ENCODE data around the gene PPARG. TPM values are rescaled to one million over a fixed set of nuclear protein-coding genes. Genes with fewer than 3 reads are reported as not detected.
"Not testable (repeated sequence)": the region's sequence is repeated elsewhere in the genome, so short reads cannot be mapped to it uniquely, and the experiment has no call there.

PPARG gene
- total RNA-seq, 1 donor from 2014 or later: 37.8 TPM

GRCh38 chr3:12446298-12446697 lies 157.4 kb downstream of the PPARG start:
- ATAC-seq: no peak
- DNase-seq (ENCODE audit: low spot score): no peak
- intact Hi-C loops (cut with DNase I): no loop called here

DNA sequence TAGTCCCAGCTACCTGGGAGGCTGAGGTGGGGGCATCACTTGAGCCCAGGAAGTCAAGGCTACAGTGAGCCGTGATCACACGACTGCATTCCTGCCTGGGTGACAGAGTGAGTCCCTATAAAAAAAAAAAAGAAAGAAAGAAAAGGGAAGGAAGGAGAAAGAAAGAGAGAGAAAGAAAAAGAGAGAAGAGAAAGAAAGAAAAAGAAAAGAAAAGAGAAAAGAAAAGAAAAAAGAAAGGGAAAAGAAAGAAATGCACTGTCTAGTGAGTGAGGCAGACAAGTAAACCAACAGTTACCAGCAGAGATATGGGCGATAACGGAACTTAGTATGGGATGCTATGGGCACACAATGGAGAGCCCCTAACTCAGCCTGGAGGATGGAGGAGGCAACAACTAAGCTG lies 158.2 kb downstream of the PPARG start:
- intact Hi-C loops (cut with DNase I): no loop called here
- DNase-seq (ENCODE audit: low spot score) (no peak), ATAC-seq (no peak)

GRCh38 chr3:12448404-12449202 lies 159.7 kb downstream of the PPARG start:
- intact Hi-C loops (cut with DNase I); ATAC-seq: not testable (repeated sequence)
- peak; percentile 12 for DNase-seq (ENCODE audit: low spot score)

DNA sequence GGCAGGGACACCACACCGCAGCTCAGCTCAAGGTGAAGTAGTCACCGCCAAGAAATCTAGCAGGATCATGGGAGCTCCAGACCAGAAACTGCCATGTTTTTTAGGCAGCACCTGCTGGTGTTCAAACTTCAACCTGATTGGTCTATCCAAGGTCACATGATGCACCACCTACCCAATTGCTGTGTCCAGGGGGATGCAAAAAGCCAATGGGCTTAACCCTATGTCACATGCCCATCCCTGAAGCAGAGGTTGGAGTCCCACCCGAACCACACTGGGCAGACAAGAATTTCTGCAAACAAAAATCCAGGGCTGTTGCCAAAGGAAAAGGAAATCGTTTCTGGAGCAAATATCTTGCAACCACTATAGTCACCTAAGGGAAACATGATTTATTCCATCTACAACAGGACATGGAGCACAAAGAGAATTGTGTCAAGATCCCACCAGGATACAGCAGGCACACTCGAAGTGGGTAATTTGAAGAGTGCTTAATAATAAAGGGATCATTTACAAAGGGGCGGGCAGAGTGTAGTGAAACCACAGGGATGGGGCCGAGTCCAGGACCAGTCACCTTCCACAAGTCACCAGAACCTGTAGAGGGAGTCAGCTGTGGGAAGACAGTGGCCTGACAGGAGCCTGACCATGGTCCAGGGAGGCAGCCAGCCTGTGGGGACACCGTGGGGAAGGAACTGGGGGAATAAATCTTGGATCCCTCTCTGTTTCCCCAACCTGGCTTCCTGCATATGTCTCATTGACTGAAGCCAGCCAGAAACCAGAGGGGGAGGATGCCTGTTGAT lies 161.2 kb downstream of the PPARG start:
- DNase-seq (ENCODE audit: low spot score) (peak; percentile 21), ATAC-seq (no peak)
- intact Hi-C loops (cut with DNase I): no loop called here

- peak; percentile 25 for DNase-seq (ENCODE audit: low spot score)
- no peak for ATAC-seq
- intact Hi-C loops (cut with DNase I): no loop called here
Observed at GRCh38 chr3:12451481-12451880, 162.6 kb downstream of the PPARG start.

DNA sequence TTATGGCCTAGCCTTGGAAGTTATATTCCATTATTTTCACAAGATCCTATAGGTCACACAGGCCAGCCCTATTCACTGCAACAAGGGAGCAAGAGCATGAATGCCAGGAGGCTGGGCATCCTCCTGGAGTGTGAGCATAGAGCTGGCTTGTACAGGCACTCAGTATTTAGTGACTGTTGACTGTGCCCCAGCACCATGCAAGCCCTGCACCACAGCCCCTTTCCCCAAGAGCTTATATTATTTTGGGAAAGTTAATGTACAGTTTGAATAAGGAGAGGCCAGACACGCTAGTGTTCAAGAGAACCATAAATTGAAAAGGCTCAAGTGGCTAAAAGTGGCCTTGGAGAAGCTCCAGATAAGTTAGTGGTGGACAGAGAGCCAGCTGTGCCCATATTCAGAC lies 163.1 kb downstream of the PPARG start:
- peak; percentile 5 for DNase-seq (ENCODE audit: low spot score)
- intact Hi-C loops (cut with DNase I): no loop called here
- ATAC-seq: no peak

GRCh38 chr3:12452361-12453330 lies 163.8 kb downstream of the PPARG start:
- DNase-seq (ENCODE audit: low spot score) (peak; percentile 54), ATAC-seq (peak; percentile 64)
- intact Hi-C loops (cut with DNase I): no loop called here

DNA sequence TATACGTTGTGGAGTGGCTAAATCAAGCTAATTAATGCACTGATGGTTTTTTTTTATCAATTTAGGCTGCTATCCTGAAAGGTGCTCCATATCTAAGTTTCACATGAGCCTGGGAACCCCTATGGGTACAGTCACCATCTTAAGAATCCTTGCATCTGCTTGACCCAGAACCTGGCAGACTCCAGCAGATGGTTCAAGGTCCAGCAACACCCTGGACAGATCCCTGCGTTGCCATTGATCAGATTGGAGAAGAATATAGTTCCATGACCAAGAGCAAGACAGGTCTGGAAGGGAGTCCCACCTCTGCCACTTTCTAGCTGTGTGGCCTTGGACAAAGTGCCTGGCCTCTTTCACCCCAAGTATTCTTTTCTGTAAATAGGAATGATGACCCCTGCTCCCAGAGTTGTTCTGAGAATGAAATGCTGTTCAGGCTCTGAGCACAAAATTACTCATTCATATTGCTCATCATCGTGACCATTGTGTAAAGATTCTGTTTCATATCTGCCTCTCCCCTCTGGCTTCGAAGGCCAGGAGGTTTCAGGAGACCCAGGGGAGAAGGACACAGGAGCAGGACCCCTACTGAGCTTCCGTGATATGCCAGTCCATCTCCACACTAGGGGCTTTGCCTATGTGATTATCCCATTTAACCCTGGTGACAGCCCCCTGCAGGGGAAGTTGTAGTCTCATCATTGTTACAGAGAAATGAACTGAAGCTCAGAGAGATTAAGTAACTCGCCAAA lies 165.4 kb downstream of the PPARG start:
- DNase-seq (ENCODE audit: low spot score) (peak; percentile 6), ATAC-seq (no peak)
- intact Hi-C loops (cut with DNase I): no loop called here

- ATAC-seq (no peak), DNase-seq (ENCODE audit: low spot score) (peak; percentile 4)
- intact Hi-C loops (cut with DNase I): no loop called here
Observed at GRCh38 chr3:12454816-12455121, 165.9 kb downstream of the PPARG start.

GRCh38 chr3:12455740-12456139 lies 166.9 kb downstream of the PPARG start:
- intact Hi-C loops (cut with DNase I): no loop called here
- ATAC-seq (no peak), DNase-seq (ENCODE audit: low spot score) (peak; percentile 42)

- ATAC-seq: no peak
Observed at GRCh38 chr3:12456441-12456840, 167.6 kb downstream of the PPARG start.

DNA sequence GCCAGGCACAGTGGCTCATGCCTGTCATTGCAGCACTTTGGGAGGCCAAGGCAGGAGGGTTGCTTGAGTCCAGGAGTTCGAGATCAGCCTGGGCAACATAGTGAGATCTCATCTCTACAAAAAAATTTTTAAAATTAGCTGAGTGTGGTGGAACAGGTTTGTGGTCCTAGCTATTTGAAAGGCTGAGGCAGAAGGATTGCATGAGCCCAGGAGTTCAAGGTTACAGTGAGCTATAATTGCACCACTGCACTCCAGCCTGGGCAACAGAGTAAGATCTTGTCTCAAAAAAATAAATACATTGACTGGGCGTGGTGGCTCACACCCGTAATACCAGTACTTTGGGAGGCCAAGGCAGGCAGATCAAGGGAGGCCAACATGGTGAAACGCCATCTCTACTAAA lies 168.5 kb downstream of the PPARG start:
- intact Hi-C loops (cut with DNase I); ATAC-seq; DNase-seq (ENCODE audit: low spot score): not testable (repeated sequence)

More at GRCh38 chr3:12456441-12456840, 167.6 kb downstream of the PPARG start:
- DNase-seq (ENCODE audit: low spot score): peak; percentile 41
- intact Hi-C loops (cut with DNase I): no loop called here

DNA sequence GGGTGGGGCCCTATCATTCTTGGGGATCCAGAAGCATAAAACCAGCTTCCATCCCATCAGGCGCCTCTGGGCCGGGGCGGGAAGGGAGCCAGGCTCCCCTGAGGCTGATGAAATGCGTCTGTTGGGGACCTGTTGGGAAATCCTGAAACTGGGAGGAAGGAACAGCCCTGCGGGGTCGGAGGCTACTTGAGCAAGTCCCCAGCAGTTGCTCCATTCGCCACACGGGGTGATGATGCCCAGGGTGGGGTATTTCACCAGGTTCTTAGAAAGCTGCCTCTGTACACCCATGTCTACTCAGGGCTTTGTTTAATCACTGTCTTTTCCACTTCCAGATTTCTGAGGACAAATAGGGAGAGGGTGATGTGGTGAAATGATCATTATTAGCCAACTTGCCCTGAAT lies 170.0 kb downstream of the PPARG start:
- DNase-seq (ENCODE audit: low spot score): no peak
- ATAC-seq: no peak
- intact Hi-C loops (cut with DNase I): no loop called here

GRCh38 chr3:12460127-12460526 lies 171.3 kb downstream of the PPARG start:
- ATAC-seq (no peak), DNase-seq (ENCODE audit: low spot score) (no peak)
- intact Hi-C loops (cut with DNase I): no loop called here

DNA sequence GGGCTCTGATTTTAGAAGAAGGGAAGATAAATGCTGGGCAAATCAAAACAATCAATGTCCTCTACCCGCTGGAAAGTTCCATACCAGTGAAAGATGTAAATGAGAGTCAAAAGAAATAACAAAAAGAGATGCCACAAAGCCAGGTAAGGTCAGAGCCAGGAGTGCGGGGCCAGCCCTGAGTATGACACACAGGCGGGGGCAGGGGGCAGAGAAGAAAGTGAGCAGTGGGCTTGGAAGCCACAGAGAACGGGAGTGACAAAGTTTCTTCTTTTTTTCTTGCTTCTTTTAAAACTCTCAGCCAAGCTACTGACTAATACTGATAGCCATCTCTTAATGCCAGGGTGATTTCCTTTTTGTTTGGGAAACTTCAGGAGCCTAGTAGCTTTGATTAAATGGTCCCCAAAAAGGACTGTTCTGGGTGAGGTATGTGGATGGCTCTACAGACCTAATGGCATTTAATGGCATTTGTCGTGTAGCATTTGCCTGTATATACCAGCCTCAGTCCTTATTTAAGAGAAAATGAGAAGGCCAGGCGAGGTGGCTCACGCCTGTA lies 172.3 kb downstream of the PPARG start:
- ATAC-seq (no peak), DNase-seq (ENCODE audit: low spot score) (no peak)
- intact Hi-C loops (cut with DNase I): no loop called here

DNA sequence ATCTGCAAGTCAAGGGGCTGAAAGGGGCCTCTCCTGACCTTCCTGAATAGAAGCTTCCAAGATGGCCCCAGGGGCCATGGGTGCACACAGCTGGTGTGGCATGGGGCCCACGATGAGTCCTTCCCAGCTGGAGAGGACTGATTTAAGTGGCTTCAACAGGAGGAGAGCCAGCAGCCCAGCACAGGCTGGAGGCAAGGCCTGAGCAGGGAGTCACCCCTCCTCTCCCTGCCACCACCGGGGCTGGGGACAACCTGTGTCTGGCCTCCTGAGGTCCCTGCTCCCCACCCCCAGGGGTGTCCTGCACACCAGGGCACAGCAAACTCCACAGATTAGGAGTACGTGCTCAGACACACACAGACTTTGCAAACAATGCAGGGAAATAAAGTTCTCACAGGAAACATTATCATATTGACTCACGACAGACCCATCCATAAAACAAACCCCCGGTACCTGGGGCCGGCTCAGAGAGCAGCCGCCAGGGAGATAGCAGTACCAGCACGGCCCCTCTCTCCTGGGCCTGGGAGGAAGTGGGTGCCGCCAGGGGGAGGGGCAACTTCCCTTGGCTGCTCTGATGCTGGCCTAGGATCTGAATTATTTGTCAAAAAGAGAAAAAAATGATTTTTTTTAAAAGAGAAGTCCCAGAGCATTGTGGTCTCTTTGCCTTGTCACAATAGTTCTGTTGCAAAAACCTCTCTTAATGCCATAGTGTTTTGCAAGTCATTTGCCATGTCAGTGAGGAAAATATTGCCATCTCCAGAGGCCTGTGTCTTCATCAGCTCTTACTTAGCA lies 173.5 kb downstream of the PPARG start:
- intact Hi-C loops (cut with DNase I): no loop called here
- ATAC-seq (peak; percentile 65), DNase-seq (ENCODE audit: low spot score) (no peak)

GRCh38 chr3:12463686-12464085 lies 174.8 kb downstream of the PPARG start:
- intact Hi-C loops (cut with DNase I): no loop called here
- DNase-seq (ENCODE audit: low spot score): no peak
- ATAC-seq: no peak

- no peak for DNase-seq (ENCODE audit: low spot score)
- no peak for ATAC-seq
- intact Hi-C loops (cut with DNase I): no loop called here
Observed at GRCh38 chr3:12464181-12464580, 175.3 kb downstream of the PPARG start.

Measured in sciatic nerve (tissue), 2 donors.